GM12801 (cell line): Measurements from ENCODE around the gene IPPK.

Experiments used
- TF ChIP-seq, protein P1 (sequence below): IDR thresholded peaks from one replicate; pipeline ENCODE4 v1.5.1; 2011; ENCODE audit warnings: control low read depth; ENCODE audit not compliant: insufficient read length; ENCODE audit errors: extremely low read depth

The IPPK gene

DNA sequence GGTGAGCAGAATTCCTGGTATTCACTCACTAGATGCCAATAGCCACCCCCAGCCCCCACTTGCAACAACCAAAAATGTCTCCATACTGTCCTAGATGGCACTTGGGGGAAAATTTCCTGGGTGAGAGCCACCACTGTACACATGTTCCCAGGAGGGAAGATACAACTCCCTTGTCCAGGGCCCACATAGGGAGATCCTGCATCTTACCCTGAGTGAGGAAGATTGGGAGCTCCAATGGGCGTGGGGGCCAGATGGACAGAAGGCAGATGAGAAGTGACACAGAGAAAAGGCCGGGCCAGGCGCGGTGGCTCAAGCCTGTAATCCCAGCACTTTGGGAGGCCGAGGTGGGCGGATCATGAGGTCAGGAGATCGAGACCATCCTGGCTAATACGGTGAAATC lies 12.3 kb upstream of the IPPK start:
- TF ChIP-seq, protein P1, sequence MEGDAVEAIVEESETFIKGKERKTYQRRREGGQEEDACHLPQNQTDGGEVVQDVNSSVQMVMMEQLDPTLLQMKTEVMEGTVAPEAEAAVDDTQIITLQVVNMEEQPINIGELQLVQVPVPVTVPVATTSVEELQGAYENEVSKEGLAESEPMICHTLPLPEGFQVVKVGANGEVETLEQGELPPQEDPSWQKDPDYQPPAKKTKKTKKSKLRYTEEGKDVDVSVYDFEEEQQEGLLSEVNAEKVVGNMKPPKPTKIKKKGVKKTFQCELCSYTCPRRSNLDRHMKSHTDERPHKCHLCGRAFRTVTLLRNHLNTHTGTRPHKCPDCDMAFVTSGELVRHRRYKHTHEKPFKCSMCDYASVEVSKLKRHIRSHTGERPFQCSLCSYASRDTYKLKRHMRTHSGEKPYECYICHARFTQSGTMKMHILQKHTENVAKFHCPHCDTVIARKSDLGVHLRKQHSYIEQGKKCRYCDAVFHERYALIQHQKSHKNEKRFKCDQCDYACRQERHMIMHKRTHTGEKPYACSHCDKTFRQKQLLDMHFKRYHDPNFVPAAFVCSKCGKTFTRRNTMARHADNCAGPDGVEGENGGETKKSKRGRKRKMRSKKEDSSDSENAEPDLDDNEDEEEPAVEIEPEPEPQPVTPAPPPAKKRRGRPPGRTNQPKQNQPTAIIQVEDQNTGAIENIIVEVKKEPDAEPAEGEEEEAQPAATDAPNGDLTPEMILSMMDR = no peak

DNA sequence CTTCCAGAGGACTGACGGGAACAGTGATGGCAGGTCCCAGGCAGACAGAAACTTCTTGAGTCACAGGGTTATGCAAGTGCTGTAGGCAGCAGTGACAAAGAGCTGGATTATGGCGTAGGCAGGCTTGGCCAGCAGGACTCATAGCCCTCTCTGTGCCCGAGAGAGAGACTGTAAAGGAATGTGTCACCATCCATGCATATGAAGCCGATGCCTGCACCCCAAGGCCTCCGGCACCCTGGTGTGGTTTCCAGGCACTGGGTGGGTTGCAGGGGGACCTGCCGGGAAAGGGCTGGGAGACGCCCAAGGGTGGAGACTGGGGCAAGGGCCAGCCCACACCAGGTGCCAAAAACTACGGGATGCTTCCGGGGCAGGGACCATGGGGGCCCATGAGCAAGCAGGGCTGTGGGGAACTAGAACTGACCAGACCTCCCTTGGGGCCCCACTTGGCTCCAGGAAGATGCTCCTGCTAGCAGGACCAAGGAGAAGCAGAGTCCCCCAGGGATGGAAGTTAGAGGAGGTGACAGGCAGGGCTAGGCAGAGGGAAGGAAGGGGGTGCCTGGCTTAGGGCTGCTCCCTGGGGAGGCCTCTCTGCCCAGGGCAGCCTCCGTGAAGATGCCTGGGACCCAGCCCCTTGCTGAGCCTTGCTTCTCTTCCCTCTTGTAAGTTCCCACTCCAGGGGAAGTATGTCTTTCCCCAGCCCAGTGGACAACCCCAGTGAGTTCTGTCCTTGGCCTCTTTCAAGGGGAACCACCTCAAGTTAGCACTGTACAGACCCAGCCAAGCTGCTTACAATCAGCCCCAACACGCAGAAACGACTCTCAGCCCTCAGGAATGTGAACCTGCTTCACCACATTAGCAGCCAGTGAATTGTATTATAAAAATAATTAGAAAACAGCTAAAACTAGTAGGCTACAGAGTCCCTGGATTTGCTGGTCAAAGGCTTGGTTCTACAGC lies 10.5 kb upstream of the IPPK start:
- TF ChIP-seq, protein P1 = no peak

DNA sequence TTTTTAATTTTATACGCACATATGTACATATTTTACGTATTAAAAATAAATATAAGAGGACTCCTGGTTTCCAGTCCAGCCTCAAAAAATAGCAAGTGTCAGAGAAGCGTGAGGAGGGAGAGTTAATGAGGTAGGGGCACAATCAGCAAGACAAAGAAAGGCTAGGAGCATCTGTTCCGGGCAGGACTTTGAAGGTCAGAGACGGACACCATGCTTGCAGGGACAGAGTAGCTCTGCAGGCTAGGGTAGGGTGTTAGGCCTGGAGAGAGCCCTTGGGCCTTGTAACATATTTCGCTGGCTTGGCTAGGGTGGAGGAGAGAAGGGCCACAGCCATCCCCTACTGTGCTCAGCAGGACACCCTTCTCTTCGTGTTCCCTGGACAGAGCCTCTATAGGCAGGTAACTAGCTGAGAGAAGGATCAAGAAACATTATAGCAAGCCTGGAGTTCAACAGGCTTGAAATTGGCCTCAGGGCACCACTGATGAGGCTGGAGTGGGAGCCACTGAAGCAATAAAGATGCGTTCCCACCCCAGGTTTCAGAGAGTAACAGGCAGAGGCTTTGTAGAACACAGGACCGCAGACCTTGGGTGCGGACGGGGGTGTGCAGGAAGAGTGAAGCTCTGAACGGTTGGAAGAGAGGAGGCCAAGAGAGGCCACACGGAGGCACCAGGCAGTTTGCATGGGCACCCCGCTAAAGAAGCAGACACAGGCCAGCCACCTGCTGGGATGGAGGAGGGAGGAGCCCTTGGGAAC lies 9.7 kb upstream of the IPPK start:
- TF ChIP-seq, protein P1 = no peak

DNA sequence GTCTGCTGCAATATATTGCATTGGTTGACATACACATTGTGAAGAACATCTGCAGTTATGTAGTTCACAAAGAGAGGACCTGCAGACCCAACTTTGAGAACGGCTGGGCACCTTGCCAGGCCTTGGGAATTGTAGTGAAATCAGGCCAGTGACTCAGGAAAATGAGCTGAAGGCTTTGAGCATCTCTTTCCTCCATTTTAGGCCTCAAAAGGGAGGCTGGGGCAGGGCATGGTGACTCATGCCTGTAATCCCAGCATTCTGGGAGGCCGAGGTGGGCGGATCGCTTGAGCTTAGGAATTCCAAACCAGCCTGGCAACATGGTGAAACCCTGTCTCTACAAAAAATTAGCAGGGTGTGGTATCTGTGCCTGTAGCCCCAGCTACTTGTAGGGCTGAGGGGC lies 1.4 kb upstream of the IPPK start:
- TF ChIP-seq, protein P1 = no peak

DNA sequence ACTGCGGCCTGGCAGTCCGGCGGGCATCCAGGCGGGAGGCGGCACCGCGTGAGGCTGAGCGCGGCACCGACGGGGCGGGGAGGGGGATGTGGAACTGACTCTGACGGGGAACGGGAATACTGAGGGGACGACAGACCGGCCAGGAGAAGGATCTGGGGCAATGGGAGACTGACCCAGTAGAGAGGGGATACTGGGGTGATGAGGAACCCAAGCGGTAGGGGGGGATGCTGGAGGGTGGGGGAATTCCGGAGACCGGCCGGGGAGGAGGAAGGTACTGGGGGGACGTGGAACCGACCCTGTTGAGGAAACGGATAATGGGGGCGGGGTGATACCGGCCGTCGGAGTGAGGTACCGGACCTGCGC lies 423 bp downstream of the IPPK start:
- TF ChIP-seq, protein P1 = no peak

DNA sequence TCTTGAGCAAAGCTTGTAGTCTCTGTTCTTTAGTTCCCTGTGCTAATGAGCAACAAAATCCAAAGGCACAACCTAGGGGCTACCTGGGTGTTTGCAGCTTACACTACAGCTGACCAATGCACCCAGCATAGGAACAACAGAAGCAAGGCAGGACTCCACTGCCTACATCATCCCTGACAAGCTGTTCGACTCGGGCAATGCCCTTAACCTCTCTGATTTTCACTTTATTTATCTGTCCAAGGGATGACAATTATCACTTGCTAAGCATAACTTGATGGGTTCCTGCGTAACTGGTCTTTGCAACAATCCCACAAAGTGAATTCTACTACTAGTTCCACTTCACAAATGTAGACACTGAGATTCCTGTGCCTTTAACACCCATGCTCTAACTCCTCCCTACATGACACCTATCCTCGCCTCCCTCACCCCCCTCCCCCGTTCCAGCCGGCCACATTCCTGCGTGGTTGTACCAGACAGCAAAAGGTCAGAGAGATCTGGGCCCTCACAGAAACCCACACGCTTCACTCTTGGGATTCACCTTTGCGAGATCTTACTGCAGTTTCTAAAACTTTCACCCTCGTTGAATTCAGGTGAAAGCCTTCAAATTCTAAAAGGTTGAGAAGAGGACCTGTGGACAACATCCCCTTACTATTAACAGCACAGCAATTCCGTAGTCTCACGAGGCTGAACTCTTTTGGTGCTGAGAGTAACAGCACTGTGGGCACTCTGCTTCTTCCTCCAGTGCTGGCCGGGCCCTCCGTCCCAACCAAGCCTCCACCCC lies 995 bp downstream of the IPPK start:
- TF ChIP-seq, protein P1 = no peak
